Thyroid gland (tissue), 4 donors: ENCODE results near the gene LIF. TPM values are rescaled to one million over a fixed set of nuclear protein-coding genes. Genes with fewer than 3 reads are reported as not detected.
A peak's percentile ranks its signal among the peaks of the same experiment; 100 is the strongest.

Source experiments
- DNase-seq, 2 donors: peaks; one replicate each; pipeline ENCODE4 v3.0.0-alpha.2; 2019
- H3K27ac ChIP-seq, 3 donors: fragments of 200-600 bp; sonication (generic); 1 replicate in 2 of 3; 2 replicates in 1 of 3; pipeline ENCODE4 v1.5.1; 2016 to 2019; ENCODE audit warnings: mild to moderate bottlenecking in 1 of 3, moderate library complexity in 1 of 3
- H3K27me3 ChIP-seq: fragments of 200-600 bp; sonication (generic); one replicate; pipeline ENCODE4 v1.5.1; 2019
- H3K36me3 ChIP-seq, 2 donors: fragments of 200-600 bp; sonication (generic); one replicate each; pipeline ENCODE4 v1.5.1; 2016 to 2019
- H3K4me1 ChIP-seq, 2 donors: fragments of 200-600 bp; sonication (generic); one replicate each; pipeline ENCODE4 v1.5.1; 2017 to 2019
- H3K4me3 ChIP-seq, 3 donors: fragments of 200-600 bp; sonication (generic); replicated peaks in 1 of 3; 1 replicate in 2 of 3; 2 replicates in 1 of 3; pipeline ENCODE4 v1.5.1; 2016; ENCODE audit warnings: mild to moderate bottlenecking in 1 of 3
- H3K9me3 ChIP-seq: fragments of 200-600 bp; sonication (generic); one replicate; pipeline ENCODE4 v1.5.1; 2017
- CTCF ChIP-seq, 6 experiments: fragments of 200-600 bp in 3 of 6; fragments of 450-650 bp in 3 of 6; sonication (generic) in 3 of 6; IDR thresholded peaks; one replicate each; pipeline ENCODE4 v1.5.1; 2016 to 2019; ENCODE audit warnings: antibody characterized with exemption in 6 of 6, mild to moderate bottlenecking in 2 of 6, inconsistent platforms in 1 of 6, moderate library complexity in 1 of 6
- POLR2A ChIP-seq, 2 donors: fragments of 450-650 bp; IDR thresholded peaks; one replicate each; pipeline ENCODE4 v1.6.1; 2017; ENCODE audit warnings: antibody characterized with exemption in 2 of 2, mild to moderate bottlenecking in 2 of 2, moderate library complexity in 1 of 2
- WGBS, 2 donors: methylation state at CpG; one replicate each; pipeline ENCODE4 v1.1.5; 2017; 5-methylcytosine and 5-hydroxymethylcytosine counted together
- intact Hi-C: fragments of 100-400 bp; cut with DNase I; formaldehyde crosslinking; loops from one replicate; pipeline ENCODE4 v1.15.1; 2023
- total RNA-seq, 4 donors: library from RNA; depleted of rRNA; stranded (reverse); fragments of >200 nt; gene quantifications; one replicate each; pipeline ENCODE4 v1.2.3, GENCODE V29; 2016

The LIF gene
- total RNA-seq, 4 donors from 2014 or later, result 0.89 to 2.6 (median 2.2) TPM

- no peak for TF ChIP-seq POLR2A (IDR thresholded peaks at IDR 0.05)
- TF ChIP-seq CTCF (IDR thresholded peaks at IDR 0.05), result no peak
- no peak overlapping the region for H3K4me3 ChIP-seq
- no peaks in the 10 kb centered on the region for H3K27me3 ChIP-seq
- WGBS, 2 donors, result 86 to 100% methylated on average over 2 to 4 of the region's 17 CpGs
- no peak overlapping the region for H3K27ac ChIP-seq
- no peak for DNase-seq
- H3K4me1 ChIP-seq, result peaks cover 4 to 6% of the 10 kb centered on the region in 2 donors
- no peaks in the 10 kb centered on the region for H3K9me3 ChIP-seq
- intact Hi-C loops, result loop anchor here (2.0 kb wide), 1 partner anchor 123 kb away; the partner anchor contains the start of gene RNF215
- no peaks in the 10 kb centered on the region for H3K36me3 ChIP-seq
Measured at GRCh38 chr22:30263883-30264282, 17.3 kb upstream of the LIF start.

- intact Hi-C loops, result loop anchor here (2.0 kb wide), 1 partner anchor 124 kb away; the partner anchor contains the start of gene RNF215
- no peak for TF ChIP-seq POLR2A (IDR thresholded peaks at IDR 0.05)
- peak; percentile 90 to 98 (median 95) for TF ChIP-seq CTCF (IDR thresholded peaks at IDR 0.05)
- Histone ChIP-seq H3K9me3 (no peaks in the 10 kb centered on the region), H3K4me1 (peaks cover 4 to 6% of the 10 kb centered on the region in 2 donors), H3K27ac (no peak overlapping the region), H3K27me3 (no peaks in the 10 kb centered on the region), H3K36me3 (no peaks in the 10 kb centered on the region), H3K4me3 (no peak overlapping the region)
- 24 to 32% methylated on average over 18 to 26 of the region's 27 CpGs for WGBS, 2 donors
- DNase-seq, result peak; percentile 68 to 70
Measured at GRCh38 chr22:30262917-30263741, 16.6 kb upstream of the LIF start.

- Histone ChIP-seq H3K4me3 (no peak overlapping the region), H3K27me3 (no peaks in the 10 kb centered on the region), H3K9me3 (no peaks in the 10 kb centered on the region), H3K27ac (no peak overlapping the region), H3K4me1 (peaks cover 6 to 9% of the 10 kb centered on the region in 2 donors), H3K36me3 (no peaks in the 10 kb centered on the region)
- DNase-seq, result no peak
- 86 to 93% methylated on average over 2 to 4 of the region's 4 CpGs for WGBS, 2 donors
- intact Hi-C loops, result loop anchor here (2.0 kb wide), 1 partner anchor 125 kb away; the partner anchor contains the start of gene RNF215
- TF ChIP-seq POLR2A (IDR thresholded peaks at IDR 0.05) (no peak), CTCF (IDR thresholded peaks at IDR 0.05) (no peak)
Measured at GRCh38 chr22:30262112-30262511, 15.6 kb upstream of the LIF start.

- intact Hi-C loops, result loop anchor here (2.0 kb wide), 1 partner anchor 26 kb away; no protein-coding TSS in a partner anchor
- Histone ChIP-seq H3K36me3 (no peaks in the 10 kb centered on the region), H3K27me3 (no peaks in the 10 kb centered on the region), H3K4me3 (no peak overlapping the region), H3K27ac (no peak overlapping the region), H3K4me1 (peaks cover 9 to 12% of the 10 kb centered on the region in 2 donors), H3K9me3 (no peaks in the 10 kb centered on the region)
- no peak for TF ChIP-seq POLR2A (IDR thresholded peaks at IDR 0.05)
- no peak for TF ChIP-seq CTCF (IDR thresholded peaks at IDR 0.05)
- DNase-seq, result no peak
- 85 to 88% methylated on average over 8 of the region's 8 CpGs for whole genome bisulfite sequencing, 2 donors
Measured at GRCh38 chr22:30261134-30261533, 14.6 kb upstream of the LIF start.

- Histone ChIP-seq H3K27ac (no peak overlapping the region), H3K9me3 (no peaks in the 10 kb centered on the region), H3K27me3 (no peaks in the 10 kb centered on the region), H3K4me1 (peaks cover 9 to 14% of the 10 kb centered on the region in 2 donors), H3K36me3 (no peaks in the 10 kb centered on the region), H3K4me3 (no peak overlapping the region)
- no peak for TF ChIP-seq CTCF (IDR thresholded peaks at IDR 0.05)
- TF ChIP-seq POLR2A (IDR thresholded peaks at IDR 0.05), result no peak
- intact Hi-C loops, result loop anchor here (2.0 kb wide), 1 partner anchor 26 kb away; no protein-coding TSS in a partner anchor
- WGBS, 2 donors, result 91 to 92% methylated on average over 8 of the region's 8 CpGs
- DNase-seq, result no peak
Measured at GRCh38 chr22:30260682-30261081, 14.1 kb upstream of the LIF start.
